ENCODE results near the gene TRAPPC5. TPM values are rescaled to one million over a fixed set of nuclear protein-coding genes. Genes with fewer than 3 reads are reported as not detected.

The TRAPPC5 gene
- total RNA-seq, 4 donors from 2014 or later, result 59.9 to 114 (median 72.2) TPM

GRCh38 chr19:7636691-7637373 is 43.8 kb upstream of the TRAPPC5 start, which contains the start of gene STXBP2:
Gene STXBP2, plus strand, starts transcription at chr19:7637110. Its CDS starts 40 bp downstream, at chr19:7637150.
- TF ChIP-seq CTCF (IDR thresholded peaks at IDR 0.05; ENCODE audit: low read depth), result no peak

- TF ChIP-seq CTCF (IDR thresholded peaks at IDR 0.05; ENCODE audit: low read depth), result no peak
Observed at GRCh38 chr19:7637374-7638256, 43.0 kb upstream of the TRAPPC5 start.

GRCh38 chr19:7638802-7639465 is 41.7 kb upstream of the TRAPPC5 start:
- TF ChIP-seq CTCF (IDR thresholded peaks at IDR 0.05; ENCODE audit: low read depth), result no peak

- no peak for TF ChIP-seq CTCF (IDR thresholded peaks at IDR 0.05; ENCODE audit: low read depth)
Observed at GRCh38 chr19:7639863-7640348, 40.7 kb upstream of the TRAPPC5 start.

GRCh38 chr19:7640803-7641202 is 39.8 kb upstream of the TRAPPC5 start:
- TF ChIP-seq CTCF (IDR thresholded peaks at IDR 0.05; ENCODE audit: low read depth), result no peak

GRCh38 chr19:7641290-7642276 is 39.0 kb upstream of the TRAPPC5 start:
- TF ChIP-seq CTCF (IDR thresholded peaks at IDR 0.05; ENCODE audit: low read depth), result no peak

All from subcutaneous adipose tissue (tissue), 4 donors.